WTC11 (cell line): ENCODE data around the gene AVEN.

Experiments used
- ARID4B ChIP-seq: sonication (generic); formaldehyde crosslinking; IDR thresholded peaks from 2 replicates; pipeline ENCODE4 v1.8.0; 2023; ENCODE audit warnings: missing genetic modification reagents, mild to moderate bottlenecking, borderline replicate concordance
- CREB1 ChIP-seq: sonication (generic); formaldehyde crosslinking; IDR thresholded peaks from 2 replicates; pipeline ENCODE4 v1.8.0; 2023; ENCODE audit warnings: mild to moderate bottlenecking, missing genetic modification reagents
- CTCF ChIP-seq: fragments of 200-600 bp; IDR thresholded peaks from 2 replicates; pipeline ENCODE4 v1.8.0; 2022; ENCODE audit warnings: antibody characterized with exemption
- E2F1 ChIP-seq: sonication (generic); formaldehyde crosslinking; IDR thresholded peaks from 2 replicates; pipeline ENCODE4 v1.8.0; 2022; ENCODE audit warnings: mild to moderate bottlenecking, missing genetic modification reagents
- ELF4 ChIP-seq: sonication (generic); formaldehyde crosslinking; IDR thresholded peaks from 2 replicates; pipeline ENCODE4 v1.8.1; 2022; ENCODE audit warnings: low read depth, mild to moderate bottlenecking, moderate library complexity, missing genetic modification reagents
- GABPB1 ChIP-seq: sonication (generic); formaldehyde crosslinking; IDR thresholded peaks from 2 replicates; pipeline ENCODE4 v1.8.1; 2023; ENCODE audit warnings: mild to moderate bottlenecking, missing genetic modification reagents
- GTF2I ChIP-seq: fragments of 250-450 bp; sonication (Bioruptor Pico); conservative IDR thresholded peaks from 2 replicates; pipeline ENCODE4 v1.4.0; 2021; ENCODE audit warnings: mild to moderate bottlenecking
- PRRX2 ChIP-seq: fragments of 250-450 bp; sonication (Bioruptor Pico); IDR thresholded peaks from 2 replicates; pipeline ENCODE4 v1.8.0; 2021; ENCODE audit warnings: mild to moderate bottlenecking
- STAT6 ChIP-seq: sonication (generic); formaldehyde crosslinking; conservative IDR thresholded peaks from 2 replicates; pipeline ENCODE4 v1.8.1; 2023; ENCODE audit warnings: mild to moderate bottlenecking, low read depth, missing genetic modification reagents, moderate library complexity
- TEAD4 ChIP-seq: sonication (generic); formaldehyde crosslinking; IDR thresholded peaks from 2 replicates; pipeline ENCODE4 v1.8.0; 2022; ENCODE audit warnings: mild to moderate bottlenecking, missing genetic modification reagents
- ZNF121 ChIP-seq: sonication (generic); formaldehyde crosslinking; IDR thresholded peaks from 2 replicates; pipeline ENCODE4 v1.8.0; 2023; ENCODE audit warnings: missing genetic modification reagents
- ZNF138 ChIP-seq: sonication (generic); formaldehyde crosslinking; conservative IDR thresholded peaks from 2 replicates; pipeline ENCODE4 v1.8.1; 2022; ENCODE audit warnings: mild to moderate bottlenecking, moderate library complexity, missing genetic modification reagents

- TF ChIP-seq CTCF: no peak
- TF ChIP-seq PRRX2 (CRISPR knock-in tag): no peak
- TF ChIP-seq ARID4B (CRISPR knock-in tag): no peak
- no peak for TF ChIP-seq GABPB1 (CRISPR knock-in tag)
- no peak for TF ChIP-seq ZNF138 (CRISPR knock-in tag)
- no peak for TF ChIP-seq ELF4
- TF ChIP-seq STAT6 (CRISPR knock-in tag): no peak
- no peak for TF ChIP-seq ZNF121 (CRISPR knock-in tag)
- TF ChIP-seq GTF2I (CRISPR knock-in tag): no peak
- TF ChIP-seq CREB1 (CRISPR knock-in tag): no peak
- TF ChIP-seq E2F1 (CRISPR knock-in tag): no peak
- no peak for TF ChIP-seq TEAD4
Measured at GRCh38 chr15:34011481-34011880, 27.5 kb downstream of the AVEN start.
